Activated T-cell treated with anti-CD3 and anti-CD28 coated beads for 24 hours (primary cell): ENCODE data around the gene SLC22A2.

Experiments
- DNase-seq: peaks from one replicate; pipeline ENCODE4 v3.0.0-alpha.2; 2020; ENCODE audit warnings: low read depth

The SLC22A2 gene

DNA sequence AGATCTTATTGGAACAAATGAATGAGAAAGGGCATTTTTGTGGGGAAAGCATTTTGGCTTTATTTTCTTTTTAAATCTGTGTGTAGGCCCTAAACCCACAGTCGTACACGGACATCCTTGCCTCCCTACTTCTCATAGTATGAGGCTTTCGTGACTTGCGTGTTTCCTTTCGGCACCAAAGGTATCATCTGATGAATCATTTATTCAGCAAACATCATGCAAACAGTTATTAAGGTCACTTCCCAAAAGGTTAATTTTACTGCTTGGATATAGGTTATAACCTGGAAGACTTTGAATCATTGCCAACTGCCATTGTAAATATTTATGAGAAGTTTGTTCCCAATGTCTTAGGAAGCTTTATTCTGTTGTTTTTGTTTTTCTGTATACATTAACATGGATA is 15.1 kb upstream of the SLC22A2 start:
- DNase-seq: no peak

DNA sequence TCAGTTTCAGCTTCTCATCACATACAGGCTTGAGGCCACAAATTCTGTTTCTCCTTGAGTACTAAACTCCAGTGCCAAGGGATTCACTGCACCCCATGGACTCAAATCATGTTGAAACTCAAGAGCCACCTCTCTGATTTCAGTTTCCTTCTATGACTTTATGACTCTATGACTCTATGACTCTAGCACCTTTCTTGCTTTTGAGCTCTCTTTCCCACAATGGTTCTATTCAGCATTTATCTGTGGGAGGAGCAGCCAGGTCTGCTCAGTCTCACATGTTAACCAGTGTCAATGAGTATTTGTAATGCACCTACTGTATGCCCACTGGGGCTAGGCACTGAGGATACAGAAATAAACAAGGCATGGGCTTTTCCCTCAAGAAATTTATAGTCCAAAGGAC is 14.6 kb upstream of the SLC22A2 start:
- DNase-seq: no peak

DNA sequence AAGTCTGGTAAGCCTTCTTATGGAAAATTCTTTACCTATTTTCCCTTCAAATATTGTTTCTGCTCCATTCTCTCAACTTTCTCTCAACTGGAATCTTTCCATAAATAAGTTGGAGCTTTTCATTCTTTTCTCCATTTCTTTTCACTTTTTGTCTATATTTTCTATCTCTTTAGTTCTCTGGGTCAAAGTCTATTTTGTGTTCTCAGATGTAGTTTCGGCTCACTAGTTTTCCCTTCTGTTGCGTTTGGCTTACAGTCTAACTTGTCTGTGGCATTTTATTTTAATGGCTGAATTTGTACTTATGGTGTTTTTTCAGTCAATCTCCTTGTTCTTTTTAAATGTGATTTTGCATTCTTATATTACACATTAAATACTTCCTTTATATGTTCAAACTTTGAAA is 14.1 kb upstream of the SLC22A2 start:
- no peak for DNase-seq

DNA sequence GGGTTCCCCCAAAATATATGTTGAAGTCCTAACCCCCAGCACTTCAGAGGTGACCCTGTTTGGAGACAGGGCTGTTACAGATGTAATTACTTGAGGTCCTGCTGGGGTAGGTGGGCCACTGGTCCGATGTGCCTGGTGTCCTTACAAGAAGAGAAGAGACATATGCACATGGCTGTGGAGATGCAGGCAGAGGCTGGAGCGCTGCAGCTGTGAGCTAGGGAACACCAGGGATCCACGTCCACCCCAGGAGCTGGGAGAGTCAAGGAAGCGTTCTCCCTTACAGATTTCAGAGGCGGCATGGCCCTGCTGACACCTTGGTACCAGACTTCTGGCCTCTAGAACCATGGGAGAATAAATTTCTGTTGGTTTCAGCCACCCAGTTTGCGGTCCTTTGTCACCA is 11.7 kb upstream of the SLC22A2 start:
- DNase-seq: no peak

DNA sequence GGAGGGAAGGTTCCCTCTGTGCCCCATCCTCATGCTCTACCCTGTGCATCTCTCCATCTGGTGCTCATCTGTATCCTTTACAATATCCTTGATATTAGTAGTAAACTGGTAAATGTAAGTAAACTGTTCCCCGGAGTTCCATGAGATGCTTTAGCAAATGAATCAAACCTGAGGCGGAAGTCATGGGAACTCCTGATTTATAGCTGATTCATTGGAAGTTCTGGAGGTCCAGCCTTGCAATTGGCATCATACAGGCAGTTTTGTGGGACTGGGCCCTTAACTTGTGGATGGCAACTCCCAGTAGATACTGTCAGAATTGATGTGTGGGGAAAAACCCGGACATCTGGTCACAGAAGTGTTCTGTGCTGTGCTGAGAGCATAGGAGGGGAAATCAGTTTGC is 11.2 kb upstream of the SLC22A2 start:
- DNase-seq: no peak

DNA sequence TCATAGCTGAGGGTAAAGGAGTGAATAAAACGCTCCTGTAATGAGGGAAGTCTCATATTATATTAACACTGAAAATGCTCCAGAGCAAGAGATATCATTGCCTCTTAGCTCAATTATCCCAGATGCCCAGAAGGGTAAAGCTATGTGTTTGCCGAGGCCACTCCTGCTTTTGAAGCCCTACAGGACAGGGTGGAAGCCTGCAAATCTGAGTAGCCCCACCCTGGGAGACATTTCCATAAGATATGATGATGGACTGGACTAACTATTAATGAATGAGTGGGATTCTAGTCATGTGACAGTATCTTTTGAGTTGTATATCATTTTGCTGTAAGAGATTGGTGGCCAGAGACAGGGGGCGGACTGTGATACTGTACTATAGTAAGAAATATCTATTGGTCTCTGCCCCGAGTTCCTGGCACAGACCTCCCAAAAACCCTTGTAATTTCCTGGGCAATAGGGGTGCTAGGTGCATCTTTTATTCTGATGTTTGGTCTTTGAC is 10.5 kb upstream of the SLC22A2 start:
- DNase-seq: no peak

DNA sequence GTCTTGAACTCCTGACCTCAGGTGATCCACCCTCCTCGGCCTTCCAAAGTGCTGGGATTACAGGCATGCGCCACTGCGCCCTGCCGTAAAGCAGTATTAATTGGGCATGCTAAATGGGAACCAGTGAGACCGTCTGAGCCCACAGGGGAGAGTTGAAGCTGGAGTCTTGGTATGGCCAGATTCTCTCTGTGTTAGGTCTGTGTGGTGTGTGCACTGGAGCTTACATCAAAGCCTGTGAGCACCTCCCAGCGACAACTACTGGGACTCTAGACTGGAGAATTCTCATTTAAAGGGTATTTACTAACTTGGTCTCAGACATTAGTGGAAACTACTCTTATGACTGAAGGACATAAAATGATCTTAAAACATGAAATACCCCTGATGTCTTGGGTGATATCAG is 8.5 kb upstream of the SLC22A2 start:
- no peak for DNase-seq

DNA sequence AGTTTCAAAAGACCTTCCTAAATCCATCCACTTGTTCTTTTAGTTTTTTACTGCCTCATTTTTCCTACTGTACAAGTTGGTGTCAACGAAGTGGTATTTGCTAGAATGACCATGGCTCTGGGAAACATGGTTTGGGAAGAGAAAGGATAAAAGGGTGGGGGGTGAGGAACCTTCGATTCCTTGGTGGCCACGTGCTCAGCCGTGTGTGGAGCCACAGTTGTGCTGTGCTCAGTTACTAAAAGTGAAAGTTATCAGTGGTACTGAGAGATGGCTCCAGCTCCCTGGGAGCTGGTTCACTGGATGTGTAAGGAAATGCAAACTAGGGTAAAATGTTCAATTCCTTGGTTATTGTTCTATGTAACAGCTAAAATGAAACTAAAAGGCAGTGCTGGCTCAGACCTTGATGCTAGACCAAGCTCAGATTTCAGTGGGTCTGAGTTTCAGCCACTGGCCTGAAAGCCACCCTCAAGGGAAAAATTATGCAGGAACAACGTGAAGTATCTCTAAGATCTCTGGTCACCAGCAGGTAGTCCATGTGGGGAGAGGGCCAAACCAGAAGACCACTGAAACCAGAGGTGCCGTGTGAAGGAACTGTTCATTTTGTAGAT is 7.4 kb upstream of the SLC22A2 start:
- DNase-seq: no peak

DNA sequence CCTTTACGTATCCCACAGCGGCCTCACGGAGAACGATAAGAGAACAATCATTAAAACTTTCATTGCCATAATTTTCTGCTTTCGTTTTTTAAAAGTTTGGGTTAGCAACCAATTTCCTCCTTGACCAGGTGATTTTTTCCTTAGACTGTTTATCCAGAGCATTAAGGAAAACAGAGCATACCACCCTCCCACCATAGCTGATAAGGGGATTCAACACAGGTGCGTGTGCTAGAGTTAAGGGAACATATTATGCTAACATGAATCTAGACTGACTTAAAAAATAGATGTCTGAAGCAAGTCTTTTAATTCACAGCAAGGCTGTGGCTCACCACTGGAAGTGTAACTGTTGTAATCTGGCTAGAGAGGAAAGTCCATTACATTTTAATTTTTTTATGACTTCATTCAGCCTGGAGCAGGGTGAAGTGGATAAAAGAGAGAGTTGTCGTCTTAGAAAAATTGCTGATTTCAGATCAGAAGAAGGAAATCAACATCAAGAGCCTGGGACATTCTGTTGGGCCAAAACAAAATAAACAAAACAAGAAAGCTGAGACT is 5.5 kb upstream of the SLC22A2 start:
- no peak for DNase-seq

DNA sequence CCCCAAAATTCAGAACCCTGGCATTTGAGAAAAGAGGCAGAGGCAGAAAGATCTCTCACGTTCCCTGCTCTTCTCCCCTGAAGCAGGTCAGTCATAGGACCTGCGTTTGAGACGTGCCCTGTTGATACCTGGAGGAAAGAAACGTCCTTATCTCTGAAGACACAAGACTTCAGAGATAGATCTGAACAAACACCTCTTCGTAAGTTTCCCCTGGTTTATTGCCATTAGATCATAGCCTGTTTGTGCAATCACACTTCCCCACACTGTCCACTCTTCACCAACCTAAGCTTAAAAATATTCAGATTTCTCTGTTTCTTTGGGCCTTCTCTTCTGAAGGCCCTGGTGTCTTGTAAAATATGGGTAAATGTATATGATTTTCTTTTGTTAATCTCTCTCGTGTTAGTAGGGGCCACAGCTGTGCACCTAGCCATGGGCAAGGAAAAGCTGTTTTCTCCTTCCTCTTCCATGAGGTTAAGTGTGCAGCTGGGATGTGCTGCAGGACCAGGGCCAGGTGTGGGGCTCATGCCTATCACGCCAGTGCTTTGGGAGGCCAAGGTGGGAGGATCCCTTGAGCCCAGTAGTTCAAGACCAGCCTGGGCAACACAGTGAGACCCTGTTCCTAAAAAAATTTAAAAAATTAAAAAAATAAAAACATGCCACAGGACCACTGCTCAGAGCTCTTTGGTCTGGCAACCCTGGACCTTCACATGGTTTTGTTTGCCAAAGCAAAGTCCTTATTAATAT is 4.7 kb upstream of the SLC22A2 start:
- no peak for DNase-seq

DNA sequence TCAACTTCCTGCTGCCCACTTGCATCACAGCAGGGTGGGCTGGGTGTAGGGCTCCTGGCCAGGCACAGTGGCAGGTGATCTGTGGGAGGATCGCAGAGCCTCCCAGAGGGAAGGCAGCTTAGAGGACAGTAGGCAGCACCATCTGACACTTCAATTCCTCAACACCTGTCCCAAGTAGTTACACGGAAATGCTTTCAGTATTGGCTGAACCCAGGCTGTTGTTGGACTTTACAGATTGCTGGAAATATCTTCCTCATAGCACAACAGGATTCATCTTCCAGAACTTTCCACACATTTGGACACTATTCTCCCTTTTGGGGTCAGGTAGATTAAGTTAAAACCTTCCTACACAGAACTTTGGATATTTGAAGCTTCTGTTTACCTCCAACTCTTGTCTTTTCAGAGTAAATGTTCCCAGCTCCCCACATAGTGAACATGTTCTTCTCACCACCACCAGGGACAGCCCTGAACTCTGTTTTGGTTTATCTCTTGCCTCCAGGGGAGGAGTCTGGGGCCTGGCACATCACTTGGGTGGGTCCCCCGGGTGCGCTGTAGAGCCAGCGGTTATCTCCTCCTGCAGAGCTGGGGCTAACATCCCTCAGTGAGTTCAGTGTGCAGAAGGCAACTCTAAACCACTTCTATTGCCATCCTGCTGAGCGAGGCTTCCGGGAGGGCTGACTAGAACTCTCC is 3.5 kb upstream of the SLC22A2 start:
- no peak for DNase-seq

DNA sequence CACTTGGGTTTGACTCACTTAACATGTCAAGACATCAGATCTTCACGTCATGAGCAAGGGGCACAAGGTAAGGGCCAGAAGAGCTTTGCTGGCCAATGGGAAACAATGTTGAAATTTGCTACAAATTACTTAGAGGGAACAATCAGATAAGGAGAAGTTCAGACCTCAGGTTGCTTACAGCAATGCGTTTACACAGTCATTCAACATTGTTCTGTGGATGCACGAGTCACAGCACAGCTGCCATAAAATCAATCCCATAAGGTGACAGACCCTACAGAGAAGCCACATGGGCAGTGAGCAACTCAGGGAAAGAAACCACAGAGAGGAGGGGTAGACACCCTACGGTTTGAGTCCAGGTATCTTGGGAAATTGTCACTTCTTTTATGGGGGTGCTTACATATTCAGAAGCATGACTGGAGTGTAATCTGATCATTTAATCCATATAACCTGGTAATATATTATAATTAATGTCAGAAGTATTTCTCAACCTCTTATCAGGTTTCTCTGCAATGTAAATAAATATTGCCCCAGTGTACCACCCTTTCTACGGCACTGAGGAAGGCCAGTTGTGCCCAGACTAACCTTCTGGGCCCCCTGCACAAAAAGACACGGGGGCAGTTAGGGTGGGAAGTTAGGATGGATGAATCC is 2.3 kb upstream of the SLC22A2 start:
- no peak for DNase-seq

DNA sequence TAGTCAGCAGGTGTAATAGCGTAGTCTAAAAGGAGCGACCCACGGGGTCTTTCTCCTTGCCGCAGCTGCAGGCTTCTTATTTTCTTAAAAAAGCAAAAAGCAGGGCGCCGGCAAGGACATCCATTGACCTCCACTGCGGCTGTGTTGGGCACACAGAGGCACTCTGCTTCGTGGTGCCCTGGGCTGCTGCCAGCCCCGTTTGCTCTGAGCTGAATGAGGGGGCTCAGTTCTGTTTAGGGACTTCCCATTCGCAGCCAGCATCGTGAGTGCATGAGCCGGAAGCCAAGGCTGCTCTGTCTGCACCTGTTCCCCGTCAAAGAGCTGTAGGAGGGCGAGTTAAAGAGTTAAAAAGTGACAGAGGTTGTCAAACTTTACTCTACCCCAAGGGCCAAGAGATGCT is 1.7 kb upstream of the SLC22A2 start:
- no peak for DNase-seq

DNA sequence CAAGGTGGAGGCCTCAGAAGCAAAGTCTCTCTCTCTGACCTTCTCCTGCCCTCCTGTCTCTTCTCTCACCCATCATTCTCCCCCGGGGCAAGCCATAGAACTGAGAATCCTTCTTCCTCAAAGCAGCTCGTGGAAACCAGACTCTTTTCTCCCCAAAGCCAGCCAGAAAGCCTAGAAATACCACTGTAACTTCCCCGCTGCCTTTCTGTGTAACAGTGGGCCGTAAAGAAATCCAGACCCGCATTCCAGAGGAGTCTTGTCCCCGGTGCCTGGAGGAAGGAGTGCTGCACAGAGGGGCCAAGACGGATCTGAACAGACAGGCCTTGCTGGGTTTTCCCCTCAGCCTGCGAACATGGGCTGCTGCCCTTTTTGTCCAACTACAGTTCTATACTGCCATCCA is 977 bp upstream of the SLC22A2 start:
- DNase-seq: no peak

DNA sequence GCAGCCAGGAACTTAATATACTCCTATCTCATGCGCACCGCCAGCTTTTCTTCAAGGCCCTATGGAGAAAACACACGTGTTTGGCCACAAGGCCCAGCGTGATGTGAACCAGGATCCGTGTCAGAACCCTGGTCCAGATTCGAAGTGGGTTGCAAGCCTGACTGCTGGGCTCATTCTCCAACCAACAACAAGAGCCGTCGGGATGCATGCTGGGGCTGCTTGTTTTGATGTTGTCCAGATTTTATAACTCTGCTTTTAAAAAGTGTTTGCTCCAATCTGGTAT is 463 bp upstream of the SLC22A2 start:
- no peak for DNase-seq

DNA sequence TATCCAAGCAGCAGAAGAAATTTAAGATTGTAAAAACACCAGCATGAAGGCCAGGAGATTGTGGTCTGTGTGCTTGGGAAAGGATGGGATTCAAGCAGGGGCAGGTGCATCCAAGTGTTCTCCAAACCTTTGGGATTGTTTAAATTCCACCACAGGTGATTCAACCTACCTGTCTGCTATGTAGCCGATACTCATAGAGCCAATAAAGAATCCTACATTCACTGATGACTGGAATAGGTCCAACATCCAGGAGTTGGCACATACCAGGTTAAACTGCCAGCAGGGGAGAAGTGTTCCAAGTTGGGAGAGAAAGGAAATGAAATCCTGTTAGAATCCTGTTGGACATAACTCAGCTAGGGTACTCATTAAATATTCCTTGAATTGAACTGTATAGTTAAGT is 2.2 kb downstream of the SLC22A2 start:
- no peak for DNase-seq

DNA sequence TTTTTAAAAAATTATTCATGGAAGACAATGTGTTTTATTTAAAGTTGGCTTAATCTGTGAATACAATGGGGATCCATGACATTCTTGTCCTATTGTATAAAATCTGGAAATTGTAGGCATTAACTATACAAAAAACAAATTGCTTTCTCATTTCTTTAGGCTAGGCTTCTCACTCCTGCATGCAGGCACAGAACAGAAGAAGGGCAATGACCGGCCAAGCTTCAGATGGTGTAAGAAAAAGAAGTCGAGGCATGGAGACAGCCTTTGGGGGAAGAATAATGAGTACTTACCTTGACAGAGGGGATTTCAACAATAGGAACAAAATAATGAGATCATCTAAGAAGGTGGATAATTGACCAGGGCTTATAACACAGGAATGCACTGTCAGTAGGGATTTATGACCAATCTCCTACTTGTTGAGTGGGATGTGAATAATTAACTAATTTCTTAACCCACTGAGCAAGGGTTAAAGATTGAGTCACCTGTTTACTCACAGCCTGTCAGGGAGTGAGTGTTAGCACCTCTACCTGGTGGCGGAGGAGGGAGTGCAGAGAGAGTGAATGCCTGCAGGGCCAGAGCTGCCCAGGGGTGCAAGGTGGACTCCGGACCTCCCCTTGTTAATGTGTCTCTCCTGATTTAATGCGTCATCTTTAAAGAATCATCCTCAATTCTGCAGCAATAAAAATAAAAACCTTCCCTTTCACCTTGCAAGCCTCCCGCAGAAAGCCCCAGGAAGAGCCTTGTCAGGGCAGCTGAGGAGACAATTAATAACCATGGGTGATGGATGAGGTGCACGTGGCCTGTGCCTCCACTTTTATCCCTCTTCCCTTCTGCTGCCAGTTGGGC is 3.9 kb downstream of the SLC22A2 start:
- no peak for DNase-seq

DNA sequence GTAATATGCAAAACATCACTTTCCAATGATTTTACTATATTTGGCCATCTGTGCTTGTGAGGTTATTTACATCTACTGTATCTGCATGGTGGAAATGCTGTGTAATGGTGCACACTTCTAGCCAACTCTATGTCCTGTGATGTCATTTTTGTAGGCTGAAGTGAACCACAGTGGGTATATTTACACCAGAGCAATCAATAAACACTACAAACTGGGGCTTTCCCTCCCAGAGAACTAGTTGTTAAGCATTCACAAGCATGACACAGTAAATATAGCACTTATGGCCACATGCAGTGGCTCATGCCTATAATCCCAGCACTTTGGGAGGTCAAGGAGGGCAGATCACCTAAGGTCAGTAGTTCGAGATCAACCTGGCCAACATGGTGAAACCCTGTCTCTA is 4.9 kb downstream of the SLC22A2 start:
- DNase-seq: no peak

DNA sequence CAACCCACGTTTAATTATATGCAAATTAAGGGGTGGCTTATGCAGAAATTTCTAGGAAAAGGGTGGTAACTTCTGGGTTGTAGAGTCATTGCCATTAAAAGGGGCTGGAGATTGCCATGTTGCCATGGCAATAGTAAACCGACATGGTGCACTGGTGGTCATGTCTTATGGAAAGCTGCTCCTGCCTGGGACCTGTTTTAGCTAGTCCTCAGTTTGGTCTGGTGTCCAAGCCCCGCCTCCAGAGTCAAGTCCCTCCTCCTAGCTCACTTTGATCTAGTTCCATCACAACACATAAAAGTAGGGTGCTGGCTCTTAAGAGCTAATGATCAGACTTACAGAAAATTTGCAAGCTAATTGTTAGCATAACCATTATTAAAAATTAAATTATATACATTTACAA is 5.3 kb downstream of the SLC22A2 start:
- DNase-seq: no peak

DNA sequence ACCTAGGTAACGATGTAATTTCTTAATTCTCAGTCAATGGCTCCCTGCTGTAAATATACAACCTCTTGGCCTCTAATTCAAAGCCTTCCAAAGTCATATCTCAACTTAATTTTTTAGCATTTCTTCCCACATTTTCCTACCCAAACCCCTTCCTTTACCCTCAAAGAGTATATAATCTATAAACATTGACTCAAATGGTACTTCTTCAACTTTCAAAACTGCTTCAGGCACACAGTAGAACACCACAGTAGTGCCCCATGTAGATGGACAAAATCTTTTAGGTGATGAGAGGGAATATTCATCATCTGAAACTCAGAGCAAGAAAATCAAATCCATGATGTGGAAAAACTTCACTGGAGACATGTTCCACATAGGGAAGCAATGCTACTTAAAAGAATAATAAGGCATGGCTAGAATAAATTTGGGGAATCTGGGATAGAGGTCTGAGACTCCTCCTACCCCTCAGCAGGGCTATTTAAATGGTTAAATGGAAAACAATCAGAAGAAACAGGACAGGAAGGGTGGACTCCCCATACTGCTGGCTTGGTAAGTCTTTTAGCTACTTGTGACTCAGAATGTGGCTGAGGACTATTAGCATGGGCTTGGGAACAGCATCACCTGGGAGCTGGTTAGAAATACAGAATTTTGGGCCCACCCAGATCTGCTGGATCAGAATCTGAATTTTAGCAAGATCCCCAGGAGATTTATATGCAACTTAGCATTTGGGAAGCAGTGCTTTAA is 6.4 kb downstream of the SLC22A2 start:
- DNase-seq: no peak

DNA sequence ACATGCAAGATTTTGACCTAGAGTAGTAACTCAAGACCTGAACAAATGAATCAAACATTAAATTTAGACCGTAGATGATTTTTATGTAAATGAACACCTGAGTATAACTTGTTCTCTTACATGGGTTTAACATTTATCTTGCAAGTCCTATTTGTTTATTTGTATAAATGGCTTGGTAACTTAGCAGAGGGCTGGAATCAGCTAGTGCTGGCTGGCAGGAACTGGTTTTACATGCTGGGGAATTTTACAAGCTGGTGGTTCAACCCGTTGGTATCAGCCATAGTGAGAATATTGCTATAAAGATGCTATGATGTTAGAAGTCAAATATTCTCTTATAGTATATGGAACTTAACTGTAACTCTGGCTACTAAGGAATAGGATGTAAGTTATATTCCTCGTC is 8.9 kb downstream of the SLC22A2 start:
- DNase-seq: no peak
